Activated T-cell treated with anti-CD3 and anti-CD28 coated beads, Interleukin-2, amount 50 U/mL, for 4 hours (primary cell): ENCODE measurements around the gene MCF2L. TPM values are rescaled to one million over a fixed set of nuclear protein-coding genes. Genes with fewer than 3 reads are reported as not detected.

Source experiments
- ATAC-seq, 2 donors: fragments of 200-7000 bp; cut with Tn5 transposase; one replicate each; pipeline ENCODE4 v1.10.0; 2021
- DNase-seq: peaks from one replicate; pipeline ENCODE4 v3.0.0-alpha.2; 2020
- H3K27me3 Mint-ChIP-seq: one replicate; pipeline ENCODE4 v1.8.0; 2021; ENCODE audit warnings: low read depth, mixed read lengths
- H3K36me3 Mint-ChIP-seq: one replicate; pipeline ENCODE4 v1.8.0; 2022; ENCODE audit warnings: mixed read lengths; ENCODE audit not compliant: insufficient read depth
- H3K4me1 Mint-ChIP-seq: one replicate; pipeline ENCODE4 v1.8.0; 2021; ENCODE audit warnings: low read depth, mixed read lengths
- H3K4me3 Mint-ChIP-seq: one replicate; pipeline ENCODE4 v1.8.0; 2021; ENCODE audit warnings: mild to moderate bottlenecking, moderate library complexity, mixed read lengths
- H3K9me3 Mint-ChIP-seq: one replicate; pipeline ENCODE4 v1.8.0; 2021; ENCODE audit warnings: mixed read lengths
- total RNA-seq, 3 donors: library from RNA; stranded (reverse); gene quantifications; one replicate each; pipeline ENCODE4 v1.2.1, GENCODE V29; 2021

Gene MCF2L
- total RNA-seq, 3 donors from 2014 or later, result 8.6 to 9.3 (median 8.9) TPM

DNA sequence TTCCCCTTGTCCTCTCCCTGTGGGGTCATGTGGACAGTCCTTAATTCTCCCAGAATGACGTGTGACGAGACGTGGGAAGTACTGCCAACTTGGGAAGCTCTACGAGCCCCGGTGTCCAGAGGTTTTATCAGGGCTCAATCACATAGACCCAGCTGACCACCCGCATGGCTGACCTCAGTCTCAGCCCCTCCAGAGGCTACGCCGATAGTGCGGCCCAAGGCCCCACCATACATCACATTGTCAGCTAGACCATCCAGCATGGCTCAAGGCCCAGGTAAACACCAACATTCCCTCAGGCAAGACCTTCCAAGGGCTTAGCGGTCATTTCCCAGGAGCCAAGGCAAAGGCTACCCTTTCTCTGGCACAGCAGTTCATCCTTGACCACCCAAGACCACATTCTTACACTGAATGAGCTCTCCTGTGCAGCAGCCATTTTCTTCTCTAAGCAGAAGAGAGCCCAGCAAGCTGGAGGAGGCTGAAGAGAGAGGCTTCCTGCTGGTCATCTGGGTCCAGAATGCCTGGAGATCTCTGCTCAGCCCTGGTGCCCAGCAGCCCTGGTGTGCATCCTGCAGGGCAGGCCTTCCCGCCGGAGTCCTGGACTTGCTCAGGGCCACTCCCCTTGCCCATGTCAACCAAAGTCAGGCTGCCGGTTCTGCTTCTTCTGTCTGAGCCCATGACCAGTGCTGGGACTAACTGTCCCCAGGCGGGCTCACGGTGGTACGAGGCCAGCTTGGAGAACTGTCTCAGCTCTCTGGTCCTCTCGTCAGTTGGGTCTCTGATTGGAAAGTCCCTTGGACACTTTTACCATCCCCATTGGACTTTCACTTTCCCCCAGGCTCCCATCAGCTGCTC is 145.7 kb downstream of the MCF2L start:
- no peak overlapping the region for H3K4me3 Mint-ChIP-seq
- no peaks in the 10 kb centered on the region for H3K9me3 Mint-ChIP-seq
- peaks cover 3% of the 10 kb centered on the region for H3K27me3 Mint-ChIP-seq
- H3K36me3 Mint-ChIP-seq, result no peaks in the 10 kb centered on the region
- H3K4me1 Mint-ChIP-seq, result no peaks in the 10 kb centered on the region
- no peak for DNase-seq
- ATAC-seq, result no peak

DNA sequence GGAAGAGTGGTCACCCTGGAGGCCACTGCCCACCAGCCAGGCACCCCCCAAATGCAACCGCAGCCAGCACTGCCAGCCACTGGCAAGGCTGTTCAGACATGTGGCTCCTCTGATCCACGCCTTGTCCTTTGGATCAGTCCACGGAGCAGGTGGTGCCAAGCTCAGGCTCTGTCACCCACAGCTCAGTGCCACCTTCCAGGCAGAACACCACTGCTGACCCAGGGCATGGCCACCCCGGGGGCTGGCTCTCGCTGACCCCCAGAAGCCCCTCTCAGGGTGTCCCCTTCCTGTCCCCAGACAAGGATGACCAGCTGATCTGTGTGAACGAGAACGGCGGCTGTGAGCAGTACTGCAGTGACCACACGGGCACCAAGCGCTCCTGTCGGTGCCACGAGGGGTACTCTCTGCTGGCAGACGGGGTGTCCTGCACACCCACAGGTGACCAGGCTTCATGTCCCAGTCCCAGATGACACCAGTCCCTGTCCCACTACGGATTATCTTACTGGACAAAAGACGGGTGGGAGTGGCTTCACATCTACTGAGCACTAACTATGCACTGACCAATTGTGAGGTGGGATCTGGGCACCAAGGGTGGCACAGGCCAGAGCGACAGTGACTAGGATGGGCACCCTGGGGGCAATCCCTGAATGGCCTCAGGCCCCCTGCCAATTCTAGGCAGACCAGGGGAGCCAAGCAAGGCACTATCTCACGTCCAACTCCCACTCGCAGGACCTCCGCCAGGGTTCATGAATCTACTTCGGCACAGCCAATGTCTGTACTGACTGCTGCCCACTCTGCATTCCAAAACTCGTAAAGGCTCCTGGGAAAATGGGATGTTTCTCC is 146.6 kb downstream of the MCF2L start:
- Mint-ChIP-seq H3K4me1 (no peaks in the 10 kb centered on the region), H3K36me3 (no peaks in the 10 kb centered on the region), H3K4me3 (no peak overlapping the region), H3K9me3 (no peaks in the 10 kb centered on the region), H3K27me3 (peaks cover 3% of the 10 kb centered on the region)
- DNase-seq, result no peak
- no peak for ATAC-seq

DNA sequence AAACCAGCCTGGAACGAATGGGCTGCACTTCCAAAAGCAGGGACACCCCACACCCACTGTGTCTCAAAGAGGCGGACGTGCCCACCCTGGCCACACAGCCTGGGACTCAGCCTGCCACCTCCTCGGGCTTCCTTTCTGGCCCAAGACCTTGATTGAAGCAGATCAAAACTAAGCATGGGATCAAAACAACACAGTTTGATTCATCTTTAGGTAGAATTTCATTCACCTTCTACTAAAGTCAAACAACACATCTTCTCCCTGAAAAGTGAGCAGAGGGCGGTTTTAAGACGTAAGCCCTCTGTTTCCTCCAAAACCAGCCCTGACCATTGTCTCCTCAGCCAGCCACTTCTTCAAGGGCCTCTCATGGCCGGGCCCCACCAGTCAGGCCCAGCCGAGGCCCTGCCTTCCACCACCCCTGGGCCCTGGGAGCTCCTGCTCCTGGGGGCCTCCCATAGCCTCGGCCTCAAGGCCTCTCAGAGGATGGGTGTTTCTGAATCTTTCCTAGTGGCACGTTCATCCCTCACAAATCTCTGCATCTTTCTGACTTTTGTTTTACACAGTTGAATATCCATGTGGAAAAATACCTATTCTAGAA is 147.3 kb downstream of the MCF2L start:
- Mint-ChIP-seq H3K36me3 (no peaks in the 10 kb centered on the region), H3K27me3 (peaks cover 3% of the 10 kb centered on the region), H3K4me3 (no peak overlapping the region), H3K9me3 (no peaks in the 10 kb centered on the region), H3K4me1 (no peaks in the 10 kb centered on the region)
- ATAC-seq (no peak), DNase-seq (no peak)

DNA sequence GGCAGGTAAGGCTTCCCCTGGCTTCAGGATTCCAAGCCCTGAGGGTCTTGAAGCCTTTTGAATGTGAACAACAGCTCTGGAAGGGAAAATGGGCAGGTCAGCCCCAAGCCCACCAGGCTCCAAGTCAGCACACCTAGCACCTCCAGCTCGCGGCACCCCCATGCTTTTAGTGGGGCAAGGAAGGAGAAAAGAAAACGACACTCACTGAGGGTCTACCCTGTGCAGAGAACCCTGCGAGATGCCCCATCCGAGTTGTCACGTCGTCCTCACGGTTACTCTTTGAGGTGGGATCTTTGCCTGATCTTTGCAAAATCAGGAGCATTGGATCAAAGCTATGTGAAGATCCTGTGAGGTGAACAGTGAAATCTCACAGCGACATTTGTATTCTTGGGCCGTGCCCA is 147.9 kb downstream of the MCF2L start:
- Mint-ChIP-seq H3K27me3 (peaks cover 3% of the 10 kb centered on the region), H3K4me1 (no peaks in the 10 kb centered on the region), H3K9me3 (no peaks in the 10 kb centered on the region), H3K4me3 (no peak overlapping the region), H3K36me3 (no peaks in the 10 kb centered on the region)
- DNase-seq, result no peak
- ATAC-seq, result no peak

- DNase-seq, result no peak
- Mint-ChIP-seq H3K9me3 (no peaks in the 10 kb centered on the region), H3K4me3 (no peak overlapping the region), H3K4me1 (no peaks in the 10 kb centered on the region), H3K27me3 (peaks cover 3% of the 10 kb centered on the region), H3K36me3 (no peaks in the 10 kb centered on the region)
- ATAC-seq, result no peak
Observed at GRCh38 chr13:113117335-113117872, 148.4 kb downstream of the MCF2L start.

DNA sequence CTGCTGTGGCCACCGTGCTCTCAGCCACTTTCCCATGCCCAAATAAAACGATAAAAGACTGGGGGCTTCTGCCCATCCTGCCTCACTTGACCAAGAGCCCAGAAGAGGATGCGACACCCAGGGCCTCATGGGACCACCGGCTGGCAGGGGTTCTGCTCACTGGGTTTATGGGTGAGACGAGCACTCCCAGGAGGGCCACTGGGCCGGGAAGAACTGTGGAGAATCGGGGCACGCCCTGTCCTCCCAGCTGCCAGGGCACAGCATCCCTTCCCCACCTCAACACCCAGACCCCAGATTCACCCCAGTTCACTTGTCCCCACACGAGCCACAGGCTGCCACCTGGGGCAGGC is 148.9 kb downstream of the MCF2L start:
- Mint-ChIP-seq H3K4me1 (no peaks in the 10 kb centered on the region), H3K36me3 (no peaks in the 10 kb centered on the region), H3K27me3 (peaks cover 3% of the 10 kb centered on the region), H3K9me3 (no peaks in the 10 kb centered on the region), H3K4me3 (no peak overlapping the region)
- DNase-seq (no peak), ATAC-seq (no peak)

DNA sequence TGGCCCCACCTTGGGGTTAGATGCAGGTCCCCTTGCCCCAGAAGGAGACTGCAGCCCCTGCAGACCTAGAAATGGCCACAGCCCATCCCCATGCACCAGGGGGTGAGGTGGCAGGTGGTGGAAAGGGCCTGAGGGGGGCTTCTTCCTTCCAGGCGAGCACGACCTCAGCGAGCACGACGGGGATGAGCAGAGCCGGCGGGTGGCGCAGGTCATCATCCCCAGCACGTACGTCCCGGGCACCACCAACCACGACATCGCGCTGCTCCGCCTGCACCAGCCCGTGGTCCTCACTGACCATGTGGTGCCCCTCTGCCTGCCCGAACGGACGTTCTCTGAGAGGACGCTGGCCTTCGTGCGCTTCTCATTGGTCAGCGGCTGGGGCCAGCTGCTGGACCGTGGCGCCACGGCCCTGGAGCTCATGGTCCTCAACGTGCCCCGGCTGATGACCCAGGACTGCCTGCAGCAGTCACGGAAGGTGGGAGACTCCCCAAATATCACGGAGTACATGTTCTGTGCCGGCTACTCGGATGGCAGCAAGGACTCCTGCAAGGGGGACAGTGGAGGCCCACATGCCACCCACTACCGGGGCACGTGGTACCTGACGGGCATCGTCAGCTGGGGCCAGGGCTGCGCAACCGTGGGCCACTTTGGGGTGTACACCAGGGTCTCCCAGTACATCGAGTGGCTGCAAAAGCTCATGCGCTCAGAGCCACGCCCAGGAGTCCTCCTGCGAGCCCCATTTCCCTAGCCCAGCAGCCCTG is 149.4 kb downstream of the MCF2L start:
- Mint-ChIP-seq H3K36me3 (no peaks in the 10 kb centered on the region), H3K4me3 (no peak overlapping the region), H3K4me1 (no peaks in the 10 kb centered on the region), H3K27me3 (peaks cover 3% of the 10 kb centered on the region), H3K9me3 (no peaks in the 10 kb centered on the region)
- ATAC-seq (no peak), DNase-seq (no peak)

GRCh38 chr13:113119166-113119821 is 150.3 kb downstream of the MCF2L start:
- Mint-ChIP-seq H3K9me3 (no peaks in the 10 kb centered on the region), H3K27me3 (peaks cover 2% of the 10 kb centered on the region), H3K36me3 (no peaks in the 10 kb centered on the region), H3K4me3 (no peak overlapping the region), H3K4me1 (no peaks in the 10 kb centered on the region)
- DNase-seq (no peak), ATAC-seq (no peak)

DNA sequence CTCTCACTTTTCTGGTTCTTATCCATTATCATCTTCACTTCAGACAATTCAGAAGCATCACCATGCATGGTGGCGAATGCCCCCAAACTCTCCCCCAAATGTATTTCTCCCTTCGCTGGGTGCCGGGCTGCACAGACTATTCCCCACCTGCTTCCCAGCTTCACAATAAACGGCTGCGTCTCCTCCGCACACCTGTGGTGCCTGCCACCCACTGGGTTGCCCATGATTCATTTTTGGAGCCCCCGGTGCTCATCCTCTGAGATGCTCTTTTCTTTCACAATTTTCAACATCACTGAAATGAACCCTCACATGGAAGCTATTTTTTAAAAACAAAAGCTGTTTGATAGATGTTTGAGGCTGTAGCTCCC is 150.8 kb downstream of the MCF2L start:
- H3K27me3 Mint-ChIP-seq, result no peaks in the 10 kb centered on the region
- H3K4me3 Mint-ChIP-seq, result no peak overlapping the region
- no peak for DNase-seq
- H3K9me3 Mint-ChIP-seq, result no peaks in the 10 kb centered on the region
- H3K4me1 Mint-ChIP-seq, result no peaks in the 10 kb centered on the region
- ATAC-seq, result no peak
- no peaks in the 10 kb centered on the region for H3K36me3 Mint-ChIP-seq

GRCh38 chr13:113120300-113121182 is 151.5 kb downstream of the MCF2L start:
- no peaks in the 10 kb centered on the region for H3K36me3 Mint-ChIP-seq
- ATAC-seq (no peak), DNase-seq (no peak)
- H3K9me3 Mint-ChIP-seq, result no peaks in the 10 kb centered on the region
- no peak overlapping the region for H3K4me3 Mint-ChIP-seq
- no peaks in the 10 kb centered on the region for H3K4me1 Mint-ChIP-seq
- H3K27me3 Mint-ChIP-seq, result no peaks in the 10 kb centered on the region

DNA sequence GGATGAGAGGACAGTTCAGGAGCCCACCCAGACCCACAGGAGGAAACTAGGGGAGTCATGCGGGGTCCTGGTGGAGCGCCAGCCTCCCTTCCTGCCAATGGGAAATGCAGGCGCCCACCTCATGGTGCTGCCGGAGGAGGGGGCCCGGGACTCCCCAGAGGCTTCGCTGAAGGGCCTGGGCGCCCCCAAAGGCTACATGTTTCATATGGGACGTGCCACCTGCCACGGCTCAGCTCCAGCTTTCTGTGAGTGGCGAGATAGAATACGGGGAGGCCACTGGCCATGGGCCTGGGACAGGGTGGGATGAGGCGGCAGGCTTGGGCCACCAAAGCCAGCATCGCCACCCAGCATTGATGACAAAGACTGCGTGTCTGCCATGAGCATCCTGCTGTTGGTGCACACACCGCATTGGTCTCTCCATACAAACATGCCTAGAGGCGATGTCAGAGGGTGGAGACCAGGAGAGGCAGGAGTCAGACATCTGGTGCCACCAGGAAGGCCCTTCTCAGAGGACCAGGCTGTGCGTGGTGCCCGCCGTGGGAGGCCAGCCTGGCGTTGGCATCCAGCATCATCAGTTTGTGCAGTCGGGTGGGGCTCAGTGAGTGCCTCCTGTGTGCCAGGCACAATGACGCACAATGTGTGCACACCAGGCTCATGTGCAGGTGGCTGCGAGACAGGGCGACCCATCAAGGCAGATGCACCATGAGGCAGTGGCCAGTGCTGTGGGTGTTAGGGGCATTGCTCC is 152.3 kb downstream of the MCF2L start:
- no peak for ATAC-seq
- Mint-ChIP-seq H3K9me3 (no peaks in the 10 kb centered on the region), H3K4me1 (no peaks in the 10 kb centered on the region), H3K27me3 (peaks cover 3% of the 10 kb centered on the region), H3K4me3 (no peak overlapping the region), H3K36me3 (no peaks in the 10 kb centered on the region)
- DNase-seq, result no peak

DNA sequence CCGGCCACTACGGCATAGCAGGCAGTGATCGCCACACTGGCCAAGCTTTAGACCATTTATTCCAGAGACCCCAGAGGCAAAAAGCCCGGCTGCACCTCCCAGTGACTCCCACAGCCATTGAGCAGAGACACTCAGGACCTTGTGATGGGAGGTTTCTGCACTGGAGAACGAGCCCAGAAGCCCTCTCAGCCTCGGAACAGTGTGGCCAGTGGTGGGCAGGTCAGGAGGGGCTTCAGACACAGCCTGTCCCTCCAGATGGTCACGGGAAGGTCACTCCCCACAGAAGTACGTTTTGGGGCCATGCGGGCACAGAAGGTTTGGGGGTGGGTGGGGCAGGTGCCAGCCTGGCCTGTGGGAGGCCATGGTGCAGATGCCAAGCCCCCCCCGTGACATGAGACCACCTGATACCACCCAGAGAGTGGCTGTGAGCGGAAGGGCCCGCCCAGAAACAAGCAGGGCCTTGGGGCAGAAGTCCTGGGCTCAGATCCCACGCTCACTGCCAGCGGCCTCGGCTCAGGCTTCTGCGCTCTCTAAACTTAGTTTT is 153.0 kb downstream of the MCF2L start:
- Mint-ChIP-seq H3K4me3 (no peak overlapping the region), H3K36me3 (no peaks in the 10 kb centered on the region), H3K9me3 (no peaks in the 10 kb centered on the region), H3K27me3 (peaks cover 8% of the 10 kb centered on the region), H3K4me1 (no peaks in the 10 kb centered on the region)
- DNase-seq, result no peak
- ATAC-seq, result no peak
